Pons (tissue), 1 donor: Measurements from ENCODE around the gene A4GALT.
"Not testable (repeated sequence)": the region's sequence is repeated elsewhere in the genome, so short reads cannot be mapped to it uniquely, and the experiment has no call there.

Experiments used
- DNase-seq: peaks from one replicate; pipeline ENCODE4 v3.0.0-alpha.2; 2016; ENCODE audit warnings: low spot score

Gene A4GALT

DNA sequence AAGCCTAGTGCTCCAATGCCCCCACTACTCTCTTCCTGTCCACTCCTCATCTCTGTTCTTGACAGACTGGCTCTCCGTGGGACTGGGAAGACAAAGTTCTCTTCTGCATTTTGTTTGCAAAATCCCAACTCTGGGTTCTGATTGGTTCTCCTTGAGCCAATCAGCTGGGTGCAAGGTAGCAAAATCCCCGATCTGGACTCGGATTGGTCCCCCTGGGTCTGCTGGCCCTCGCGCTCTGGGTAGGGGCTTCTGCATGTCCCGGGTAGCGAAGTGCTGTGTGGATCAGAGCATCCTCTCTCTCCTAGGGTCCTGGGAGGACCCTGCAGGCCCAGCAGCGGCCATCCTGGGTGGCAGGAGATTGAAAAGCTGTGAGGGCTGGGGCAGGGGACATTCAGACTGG, 22.3 kb upstream of the A4GALT start:
- no peak for DNase-seq

DNA sequence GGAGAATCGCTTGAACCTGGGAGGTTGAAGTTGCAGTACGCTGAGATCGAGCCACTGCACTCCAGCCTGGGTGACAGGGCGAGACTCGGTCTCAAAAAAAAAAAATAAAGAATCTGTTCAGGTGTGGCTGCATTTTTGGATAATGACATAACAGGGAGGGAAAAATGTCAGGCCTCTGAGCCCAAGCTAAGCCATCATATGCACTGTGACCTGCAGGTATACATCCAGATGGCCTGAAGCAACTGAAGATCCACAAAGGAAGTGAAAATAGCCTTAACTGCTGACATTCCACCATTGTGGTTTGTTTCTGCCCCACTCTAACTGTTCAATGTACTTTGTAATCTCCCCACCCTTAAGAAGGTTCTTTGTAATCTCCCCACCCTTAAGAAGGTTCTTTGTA, 19.6 kb upstream of the A4GALT start:
- not testable (repeated sequence) for DNase-seq

DNA sequence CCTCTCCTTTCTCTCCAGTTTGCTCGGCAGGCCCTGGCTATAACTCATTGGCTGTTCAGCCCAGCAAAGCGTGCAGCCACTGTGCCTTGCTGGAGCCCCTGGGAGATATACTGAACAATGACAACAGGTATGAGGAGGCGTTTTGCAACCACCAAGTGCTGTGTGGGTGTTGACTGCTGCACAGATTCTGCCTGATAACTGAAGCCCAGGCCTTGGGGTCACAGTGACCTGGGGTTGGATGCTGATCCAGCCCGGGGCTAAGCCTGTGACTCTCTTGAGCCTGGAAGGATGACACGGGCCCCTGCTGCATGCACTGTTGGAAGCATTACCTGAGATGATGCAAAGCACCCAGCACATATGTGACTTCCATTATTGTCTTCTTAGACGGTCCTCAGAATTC, 13.7 kb upstream of the A4GALT start:
- DNase-seq, result no peak

DNA sequence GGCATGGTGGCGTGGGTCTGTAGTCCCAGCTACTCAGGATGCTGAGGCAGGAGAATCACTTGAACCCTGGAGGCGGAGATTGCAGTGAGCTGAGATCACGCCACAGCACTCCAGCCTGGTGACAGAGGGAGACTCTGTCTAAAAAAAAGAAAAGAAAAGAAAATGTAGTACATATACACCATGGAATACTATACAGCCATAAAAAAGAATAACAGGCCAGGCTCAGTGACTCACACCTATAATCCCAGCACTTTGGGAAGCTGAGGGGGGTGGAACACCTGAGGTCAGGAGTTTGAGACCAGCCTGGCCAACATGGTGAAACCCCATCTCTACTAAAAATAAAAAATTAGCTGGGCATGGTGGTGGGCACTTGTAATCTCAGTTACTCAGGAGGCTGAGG, 12.7 kb upstream of the A4GALT start:
- not testable (repeated sequence) for DNase-seq

DNA sequence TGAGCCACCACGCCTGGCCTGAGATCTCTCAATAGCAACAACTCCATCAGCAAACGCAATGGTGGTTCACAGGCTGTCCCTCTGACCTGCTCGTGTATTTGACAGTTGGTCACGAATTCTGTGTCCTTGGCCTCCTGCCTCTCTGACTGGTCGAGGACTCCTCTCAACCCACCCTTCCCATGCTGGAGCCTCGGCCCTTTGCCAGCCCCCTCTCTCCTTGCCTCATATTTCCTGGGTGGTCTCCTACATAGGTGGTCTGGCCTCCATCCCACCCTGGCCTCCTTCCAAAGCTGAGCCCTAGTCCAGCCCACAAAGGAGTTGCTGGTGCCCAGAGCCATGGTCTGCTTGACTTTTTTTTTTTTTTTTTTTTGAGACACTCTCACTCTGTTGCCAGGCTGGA, 11.4 kb upstream of the A4GALT start:
- DNase-seq, result no peak

DNA sequence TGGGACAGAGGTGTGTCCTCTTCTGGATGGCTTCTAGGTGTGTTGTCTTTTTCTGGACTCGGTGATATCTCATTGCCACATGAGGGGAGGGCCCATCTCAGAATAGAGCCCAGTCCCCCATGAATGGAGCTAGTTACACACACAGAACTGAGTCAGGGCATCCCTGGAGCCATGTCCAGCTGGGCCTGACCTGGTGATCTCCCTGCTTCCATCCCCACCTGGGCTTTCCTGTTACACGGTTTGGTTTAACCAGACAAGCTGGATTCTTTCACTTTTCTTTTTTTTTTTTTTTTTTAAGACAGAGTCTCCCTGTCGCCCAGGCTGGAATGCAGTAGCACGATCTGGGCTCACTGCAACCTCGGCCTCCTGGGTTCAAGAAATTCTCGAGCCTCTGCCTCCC, 6.1 kb upstream of the A4GALT start:
- no peak for DNase-seq

DNA sequence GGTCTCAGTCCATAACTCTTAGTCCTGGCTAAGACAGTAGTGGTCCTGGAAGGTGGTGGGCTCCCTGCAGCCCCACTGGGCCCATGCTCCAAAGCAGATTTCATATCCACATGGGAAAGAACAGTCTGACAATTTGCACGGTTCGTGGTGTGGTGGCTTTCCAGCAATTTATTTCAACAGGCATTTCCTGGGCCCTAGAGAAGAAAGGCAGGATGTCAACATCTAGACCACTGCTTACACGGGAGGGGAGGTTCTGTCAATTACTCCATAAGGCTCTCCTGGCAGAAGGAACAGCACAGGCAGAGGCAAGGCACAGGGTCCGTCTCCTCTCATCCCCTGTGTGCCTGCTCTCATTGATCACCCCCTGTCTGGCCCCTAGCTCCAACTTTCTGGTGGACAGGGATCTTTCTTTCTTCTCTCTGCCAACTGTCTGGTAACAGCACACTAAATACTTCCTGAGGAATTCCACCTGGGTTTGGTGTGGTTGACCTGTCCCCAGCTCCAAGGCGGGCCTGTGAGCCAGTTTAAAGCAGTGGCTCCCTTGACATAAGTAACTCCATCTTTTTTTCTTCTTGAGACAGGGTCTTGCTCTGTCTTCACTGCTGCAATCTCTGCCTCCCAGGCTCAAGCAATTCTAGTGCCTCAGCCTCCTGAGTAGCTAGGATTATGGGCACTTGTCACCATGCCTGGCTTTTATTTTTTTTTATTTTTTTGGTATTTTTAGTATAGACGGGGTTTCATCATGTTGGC, 5.1 kb upstream of the A4GALT start:
- no peak for DNase-seq

DNA sequence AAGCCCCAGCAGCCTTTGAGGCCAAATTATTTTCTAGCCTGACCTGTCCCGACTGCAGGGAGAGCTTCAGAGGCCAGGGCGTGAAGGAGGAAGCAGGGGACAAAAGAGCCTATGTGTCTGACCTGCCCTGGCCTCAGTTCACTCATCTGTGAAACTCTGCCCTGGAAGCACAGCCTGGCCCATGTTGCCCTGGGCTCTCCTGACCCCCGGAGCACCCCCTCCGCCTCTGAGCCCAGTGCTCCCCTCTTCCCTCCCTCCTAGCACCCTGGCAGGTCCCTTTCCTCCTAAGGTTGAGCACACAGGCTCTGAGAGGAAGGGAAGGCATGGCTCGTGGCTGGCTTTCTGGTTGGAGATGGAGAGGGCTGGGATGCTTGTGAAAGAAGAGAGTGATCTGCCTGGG, 3.4 kb upstream of the A4GALT start:
- no peak for DNase-seq

DNA sequence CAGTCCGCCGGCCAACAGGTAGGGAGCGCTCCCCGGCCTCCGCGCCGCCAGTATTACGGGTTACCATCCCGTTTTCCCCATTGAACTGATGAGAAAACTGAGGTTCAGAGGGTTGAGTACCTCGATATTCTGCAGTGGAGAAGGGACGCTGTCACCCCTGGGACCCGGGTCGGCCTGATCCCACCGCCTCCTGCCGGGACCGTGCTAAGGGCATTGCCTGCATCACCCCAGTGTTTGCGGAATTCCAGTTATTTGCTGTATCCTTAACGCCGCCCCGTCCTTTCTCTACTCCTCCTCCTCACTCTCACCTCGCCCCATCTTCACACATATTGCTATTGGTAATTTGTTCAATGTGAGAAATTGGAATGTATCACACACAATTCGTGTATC, 370 bp upstream of the A4GALT start:
- no peak for DNase-seq

DNA sequence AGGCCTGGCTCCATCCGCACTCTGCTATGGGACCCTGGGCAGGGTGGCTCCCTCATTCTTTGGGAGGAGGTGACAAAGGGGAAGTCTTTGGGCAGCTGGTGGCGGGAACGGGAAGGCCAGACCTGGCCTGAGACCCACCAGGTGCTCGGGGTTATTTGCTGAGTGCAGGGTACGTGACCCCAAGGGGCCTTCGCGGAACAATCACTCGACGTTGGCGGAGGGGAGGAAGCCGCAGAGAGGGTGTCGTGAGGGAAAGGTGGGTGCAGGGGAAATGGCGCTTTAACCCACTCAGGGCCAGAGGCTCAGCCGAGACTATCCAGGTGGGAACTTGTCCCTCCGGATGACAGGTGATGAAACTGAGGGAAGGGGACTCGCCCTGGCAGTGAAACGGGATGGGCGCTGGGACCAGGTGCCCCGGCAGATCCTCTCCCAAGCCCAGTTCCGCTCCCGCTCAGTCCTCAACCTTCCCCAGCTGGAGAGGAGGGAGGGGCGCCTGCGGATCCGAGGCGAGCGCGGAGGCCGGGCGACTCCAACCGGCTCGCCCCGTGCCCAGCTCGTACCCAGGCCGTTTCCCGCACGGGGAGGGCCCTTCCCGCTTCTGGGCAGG, 911 bp downstream of the A4GALT start:
- no peak for DNase-seq

DNA sequence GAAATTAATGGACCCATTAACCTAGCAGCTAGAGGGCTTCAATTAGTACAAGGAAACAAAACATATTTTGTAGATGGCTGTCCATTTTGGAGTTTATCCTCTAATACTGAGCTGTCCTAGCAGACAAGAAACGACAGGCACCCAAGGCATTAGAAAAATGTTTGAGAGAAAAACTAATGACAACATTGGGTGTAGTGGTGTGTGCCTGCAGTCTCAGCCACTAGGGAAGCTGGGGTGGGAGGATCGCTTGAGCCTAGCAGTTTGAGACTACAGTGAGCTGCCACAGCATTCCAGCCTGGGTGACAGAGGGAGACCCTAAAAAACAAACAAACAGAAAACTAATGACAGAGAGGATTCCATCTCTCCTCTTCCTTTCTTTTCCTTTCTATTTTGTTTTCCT, 1.5 kb downstream of the A4GALT start:
- no peak for DNase-seq

DNA sequence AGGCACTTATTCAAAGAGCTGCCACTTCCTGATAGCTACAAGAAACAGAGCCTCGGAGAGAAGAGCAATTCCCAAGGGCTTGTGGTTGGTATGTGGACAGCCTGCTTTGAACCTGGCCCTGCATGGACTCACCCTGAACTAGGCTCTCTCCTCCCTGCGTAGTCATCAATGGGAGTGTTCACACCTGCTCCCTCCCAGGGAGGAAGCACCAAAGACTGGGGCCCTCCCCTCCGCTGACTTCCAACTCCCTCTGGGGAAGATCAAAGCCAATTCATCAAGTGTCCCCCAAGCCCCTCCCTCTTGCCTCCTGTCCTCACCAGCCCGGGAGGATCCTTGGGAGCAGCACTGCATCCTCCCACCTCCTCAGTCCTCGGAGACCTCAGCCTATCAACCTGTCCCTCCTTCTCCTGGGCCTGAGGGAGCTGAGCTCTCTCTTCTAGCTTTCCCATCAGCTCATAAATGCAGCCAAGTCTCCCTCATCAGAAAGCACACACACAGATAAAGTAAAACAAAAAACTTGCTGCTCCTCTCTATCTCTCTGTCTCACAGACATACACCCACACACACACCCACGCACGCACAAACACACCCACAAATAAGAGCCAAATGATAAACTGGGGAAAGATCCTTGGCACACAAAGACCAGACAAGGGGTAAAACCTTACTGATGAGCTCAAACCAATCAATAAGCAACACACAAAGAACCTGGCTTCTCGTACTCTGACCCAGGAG, 3.3 kb downstream of the A4GALT start:
- DNase-seq, result no peak

DNA sequence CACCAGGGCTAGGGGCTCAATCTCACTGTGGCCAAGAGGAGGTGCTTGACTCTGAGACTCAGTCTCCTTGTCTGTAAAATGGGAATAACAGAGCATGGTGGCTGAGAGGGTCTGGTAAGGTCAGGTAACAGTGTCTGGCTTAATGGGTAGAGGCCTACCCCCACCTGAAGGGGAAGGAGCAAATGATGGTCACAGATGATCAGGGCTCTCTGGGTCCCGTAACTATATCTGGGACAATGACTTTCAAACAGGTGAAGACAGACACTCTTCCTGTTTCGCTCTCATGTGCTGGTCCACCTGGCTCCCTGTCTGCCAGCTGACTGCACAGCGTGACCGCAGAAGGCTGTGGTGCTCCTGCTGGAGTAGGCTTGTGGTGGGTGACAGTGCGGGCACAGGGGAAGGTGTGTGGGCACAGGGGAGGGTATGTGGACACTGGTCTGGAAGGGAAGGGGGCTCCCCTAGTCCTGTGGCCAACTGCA, 4.0 kb downstream of the A4GALT start:
- DNase-seq, result no peak

DNA sequence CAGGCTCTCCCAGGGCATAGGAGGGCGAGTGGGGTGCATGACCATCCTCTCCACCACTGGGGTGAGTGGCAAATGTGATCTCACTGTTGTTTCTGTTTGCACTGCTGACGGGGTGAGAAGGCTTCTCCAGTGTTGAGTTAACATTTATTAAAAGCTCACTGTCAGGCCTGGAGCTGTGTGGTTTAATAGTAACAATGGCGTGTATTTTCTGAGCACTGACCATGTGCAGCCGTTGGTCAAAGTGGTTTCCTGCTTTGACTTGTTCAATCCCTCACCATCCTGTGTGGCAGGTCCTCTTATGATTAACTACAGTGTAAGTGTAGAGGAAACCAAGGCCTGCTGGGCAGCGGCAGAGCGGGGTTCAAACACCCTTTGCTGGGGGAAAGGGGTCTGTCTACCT, 4.4 kb downstream of the A4GALT start:
- no peak for DNase-seq

DNA sequence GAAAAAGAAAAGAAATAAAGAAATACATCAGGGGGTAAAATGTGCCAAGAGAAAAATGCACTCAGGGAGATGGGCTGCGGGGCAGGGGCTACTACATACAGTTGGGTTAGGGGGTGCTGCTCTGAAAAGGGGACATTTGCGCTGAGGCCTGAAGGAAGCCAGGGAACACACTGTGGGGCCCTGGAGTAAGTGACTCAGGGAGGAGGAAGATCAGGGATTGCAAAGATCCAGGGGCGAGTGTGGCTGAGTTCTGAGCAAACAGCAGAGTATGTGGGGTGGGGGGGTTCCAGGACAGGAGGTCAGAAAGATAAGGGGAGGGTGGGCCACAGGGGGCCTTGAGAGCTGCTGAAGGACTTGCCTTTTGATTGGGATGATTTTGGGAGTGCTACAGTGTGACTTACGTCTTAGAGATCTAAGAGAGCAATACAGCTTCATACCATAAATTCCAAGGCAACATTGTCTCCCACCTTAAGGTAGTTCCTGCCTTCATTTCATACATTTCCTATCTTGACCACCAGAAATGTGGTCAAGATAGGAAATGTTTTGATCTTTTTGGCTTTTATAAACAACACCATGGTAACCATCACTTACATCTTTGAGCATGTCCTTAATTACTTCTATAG, 5.8 kb downstream of the A4GALT start:
- DNase-seq, result no peak

DNA sequence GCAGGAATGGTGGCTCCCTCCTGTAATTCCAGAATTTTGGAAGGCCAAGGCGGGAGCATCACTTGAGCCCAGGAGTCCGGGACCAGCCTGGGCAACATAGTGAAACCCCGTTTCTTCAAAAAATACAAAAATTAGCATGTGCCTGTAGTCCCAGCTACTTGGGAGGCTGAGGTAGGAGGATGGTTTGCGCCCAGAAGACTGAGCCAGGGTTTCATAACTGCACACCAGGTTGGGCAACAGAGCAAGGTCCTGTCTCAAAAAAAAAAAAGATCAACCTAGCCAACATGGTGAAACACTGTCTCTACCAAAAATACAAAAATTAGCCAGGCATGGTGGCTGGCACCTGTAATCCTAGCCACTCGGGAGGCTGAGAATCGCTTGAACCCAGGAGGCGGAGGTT, 6.4 kb downstream of the A4GALT start:
- no peak for DNase-seq

DNA sequence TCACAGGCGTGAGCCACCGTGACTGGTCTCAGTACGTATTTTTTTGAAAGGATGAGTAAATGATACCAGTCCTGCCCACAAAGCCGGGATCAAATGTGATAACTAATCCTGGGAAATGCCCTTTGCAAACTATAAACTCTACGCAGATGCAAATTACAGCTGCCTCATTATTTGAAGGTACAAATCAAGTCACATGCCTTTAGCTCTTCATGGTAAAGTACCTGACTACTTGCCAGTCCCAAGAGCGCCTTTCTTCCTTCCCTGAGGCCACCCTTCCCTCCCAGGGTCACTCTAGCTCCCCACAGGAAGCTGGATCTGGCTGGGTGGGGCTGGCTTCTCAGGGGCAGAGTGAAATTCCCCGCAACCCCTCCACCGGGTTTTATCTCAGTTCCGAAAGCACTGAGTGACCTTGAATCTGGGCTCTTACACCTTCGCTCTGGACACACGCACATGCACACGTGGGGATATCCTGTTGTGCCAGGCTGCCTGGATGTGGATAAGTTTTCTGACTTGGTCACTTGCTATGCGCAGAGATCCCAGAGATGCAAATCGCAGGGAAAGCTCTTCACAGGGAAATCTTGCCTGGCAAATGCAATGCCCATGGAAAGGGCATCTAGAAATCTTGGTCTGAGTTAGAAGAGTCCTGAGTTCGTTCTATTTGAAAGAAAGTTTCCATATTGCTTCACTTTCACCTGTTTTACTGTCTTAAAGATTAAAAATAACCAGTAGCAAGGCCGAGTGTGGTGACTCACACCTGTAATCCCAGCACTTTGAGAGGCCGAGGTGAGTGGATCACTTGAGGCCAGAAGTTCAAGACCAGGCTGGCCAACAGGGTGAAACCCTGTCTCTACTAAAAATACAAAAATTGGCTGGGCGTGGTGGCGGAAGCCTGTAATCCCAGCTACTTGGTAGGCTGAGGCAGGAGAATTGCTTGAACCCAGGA, 8.5 kb downstream of the A4GALT start:
- DNase-seq, result no peak

DNA sequence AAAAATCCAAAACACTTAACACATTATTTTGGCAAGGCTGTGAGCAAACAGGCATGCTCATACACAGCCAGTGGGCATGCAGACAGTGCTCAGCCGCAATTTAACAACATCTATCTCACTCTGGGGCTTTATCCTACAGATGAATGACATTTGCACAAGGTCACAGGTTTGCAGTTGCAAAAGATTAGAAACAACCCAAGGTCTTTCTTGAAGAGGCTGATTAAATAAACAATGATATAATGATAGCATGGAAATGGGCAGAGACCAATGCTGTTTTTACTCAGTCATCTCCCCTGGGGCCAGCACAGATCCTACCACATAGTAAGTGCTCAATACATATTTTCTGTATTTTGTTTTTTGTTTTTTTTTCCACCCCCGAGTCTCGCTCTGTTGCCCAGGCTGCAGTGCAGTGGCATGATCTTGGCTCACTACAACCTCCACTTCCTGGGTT, 9.4 kb downstream of the A4GALT start:
- no peak for DNase-seq

DNA sequence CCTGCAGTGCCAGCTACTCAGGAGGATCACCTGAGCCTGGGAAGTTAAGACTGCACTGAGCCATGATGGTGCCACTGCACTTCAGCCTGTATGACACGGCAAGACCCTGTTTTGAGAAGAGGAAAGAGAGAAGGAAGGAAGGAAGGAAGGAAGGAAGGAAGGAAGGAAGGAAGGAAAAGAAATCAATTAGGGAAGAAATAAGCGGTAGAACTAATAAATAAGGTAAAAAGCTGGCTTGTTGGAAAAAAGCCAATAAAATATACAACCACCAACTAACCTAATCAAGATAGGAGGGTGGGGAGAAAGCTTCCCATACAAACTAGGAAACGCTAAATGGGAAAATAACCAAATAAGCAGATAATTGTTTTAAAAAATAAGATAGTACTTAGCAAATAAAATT, 12.3 kb downstream of the A4GALT start:
- DNase-seq, result no peak

DNA sequence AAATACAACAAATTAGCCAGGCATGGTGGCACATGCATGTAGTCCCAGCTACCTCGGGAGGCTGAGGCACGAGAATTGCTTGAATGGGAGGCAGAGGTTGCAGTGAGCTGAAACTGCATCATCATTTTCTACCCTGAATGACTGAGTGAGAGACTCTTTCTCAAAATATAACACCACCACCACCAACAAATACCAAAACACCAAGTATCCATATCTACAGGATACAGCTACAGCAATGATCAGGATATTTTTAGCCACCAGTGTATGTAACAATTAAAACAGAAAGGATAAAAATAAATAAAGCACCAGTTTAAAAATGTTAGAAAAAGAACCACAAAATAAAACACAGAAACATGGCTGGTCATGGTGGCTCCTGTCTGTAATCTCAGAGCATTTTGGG, 13.2 kb downstream of the A4GALT start:
- DNase-seq, result no peak

DNA sequence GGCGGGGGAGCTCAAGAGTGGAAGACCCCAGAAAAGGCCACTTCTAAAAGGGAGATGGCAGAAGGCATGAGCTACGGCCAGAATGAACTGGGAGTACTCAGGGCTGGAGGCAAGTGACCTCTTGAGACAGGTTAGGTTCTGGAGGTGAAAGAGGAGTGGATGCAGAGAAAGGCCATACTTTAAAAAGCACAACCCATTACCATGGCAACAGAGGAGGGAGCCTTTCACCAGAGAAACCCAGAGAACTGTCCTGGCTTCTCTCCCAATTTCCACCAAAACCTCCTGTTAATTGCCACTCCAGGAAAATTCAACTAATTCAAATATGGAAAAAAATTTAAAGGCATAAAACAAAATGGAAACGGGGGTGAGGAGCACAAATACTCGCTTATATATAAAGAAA, 15.8 kb downstream of the A4GALT start:
- DNase-seq, result no peak

DNA sequence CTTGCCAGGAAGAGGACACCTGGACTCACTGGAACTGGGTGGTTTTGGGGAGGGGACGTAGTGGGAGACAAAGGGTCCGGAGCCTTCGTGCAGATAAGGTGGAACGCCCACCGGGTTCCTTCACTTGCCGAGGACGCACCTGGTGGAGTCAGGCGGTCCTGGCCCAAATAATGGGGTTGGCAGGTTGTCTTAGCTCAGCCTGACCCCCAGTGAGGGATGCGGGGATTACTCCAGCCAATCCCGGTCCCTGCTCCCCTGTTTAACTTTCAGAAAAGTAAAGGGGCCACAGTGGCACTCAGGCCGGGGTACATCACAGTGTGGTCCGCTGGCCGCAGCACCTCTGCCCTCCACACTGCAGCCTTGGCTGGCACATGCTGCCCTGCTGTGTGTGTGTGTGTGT, 18.0 kb downstream of the A4GALT start:
- no peak for DNase-seq
